Psoas muscle (tissue), 8 donors: ENCODE results near the gene CBX6. TPM values are rescaled to one million over a fixed set of nuclear protein-coding genes. Genes with fewer than 3 reads are reported as not detected.

Source experiments
- ATAC-seq, 4 donors: fragments of 200-7000 bp; cut with Tn5 transposase; one replicate each; pipeline ENCODE4 v1.9.1; 2020; ENCODE audit warnings: moderate library complexity in 3 of 4, mild to moderate bottlenecking in 2 of 4
- DNase-seq, 2 donors: peaks; one replicate each; pipeline ENCODE4 v3.0.0-alpha.2; 2020
- H3K27ac ChIP-seq: fragments of 200-600 bp; one replicate; pipeline ENCODE4 v1.8.0; 2022
- H3K27me3 ChIP-seq, 3 donors: fragments of 200-600 bp in 1 of 3; one replicate each; pipeline versions ENCODE4 v1.6.1 to v1.8.0; 2013 to 2022; ENCODE audit warnings: low read length in 2 of 3, mild to moderate bottlenecking in 2 of 3, moderate library complexity in 1 of 3; ENCODE audit not compliant: insufficient read depth in 3 of 3
- H3K36me3 ChIP-seq, 2 donors: fragments of 200-600 bp in 1 of 2; one replicate each; pipeline versions ENCODE4 v1.6.1 to v1.8.0; 2013 to 2022; ENCODE audit warnings: low read depth in 1 of 2, mild to moderate bottlenecking in 1 of 2, moderate library complexity in 1 of 2; ENCODE audit not compliant: insufficient read depth in 1 of 2
- H3K4me1 ChIP-seq: fragments of 200-600 bp; one replicate; pipeline ENCODE4 v1.8.0; 2022
- H3K4me3 ChIP-seq: fragments of 200-600 bp; one replicate; pipeline ENCODE4 v1.8.0; 2022; ENCODE audit warnings: mild to moderate bottlenecking
- H3K9me3 ChIP-seq: fragments of 200-600 bp; one replicate; pipeline ENCODE4 v1.8.0; 2022
- whole genome bisulfite sequencing, 3 donors: extraction: QIAGEN DNeasy Blood & Tissue Kit; methylation state at CpG; one replicate each; pipeline versions ENCODE4 v1.1.6 to v1.1.7; 2013; 5-methylcytosine and 5-hydroxymethylcytosine counted together
- intact Hi-C, 2 donors: fragments of 100-400 bp; cut with DNase I; formaldehyde crosslinking; loops; one replicate each; pipeline versions ENCODE4 v1.11.0 to v1.14.2; 2022
- polyA plus RNA-seq, 3 donors: library from polyadenylated mRNA; stranded (reverse); fragments of 200-250 nt; gene quantifications; one replicate each; pipeline ENCODE4 v1.2.3, GENCODE V29; 2013
- total RNA-seq, 4 donors: library from RNA; stranded (reverse); fragmentation: NEBNext Ultra II Directional in 2 of 4; extraction: Animal tissue kit (Norgen Biotek cat#: 25700) in 2 of 4; gene quantifications; one replicate each; pipeline versions ENCODE4 v1.2.1 to v1.2.4, GENCODE V29; 2021 to 2023
- TF ChIP-seq, protein P1 (sequence below): fragments of 200-600 bp; IDR thresholded peaks from one replicate; pipeline ENCODE4 v1.8.0; 2022; ENCODE audit warnings: antibody characterized with exemption
- donor health status: healthy with polysubstance abuse.
- donor health status: DM: no; HTN: no; CAD: no; lungs with moderate emphysema.
- donor health status: Bipolar disorder and iron deficiency.
- donor health status: healthy.
- donor health status: DM: yes; HTN: yes; CAD: no.
- donor health status: DM: no; HTN: no; CAD: no.
- donor health status: DM: no; HTN: no; CAD: no.
- donor health status: DM: yes; HTN: yes; CAD: no.

CBX6 gene
- total and polyA plus RNA-seq, 7 donors, result 5.2 to 21.0 (median 17.1) TPM

- Histone ChIP-seq H3K27me3 (peaks cover 0 to 38% (median 9%) of the 10 kb centered on the region in 3 donors), H3K36me3 (no peaks in the 10 kb centered on the region), H3K4me1 (no peaks in the 10 kb centered on the region), H3K27ac (no peak overlapping the region), H3K4me3 (no peak overlapping the region), H3K9me3 (no peaks in the 10 kb centered on the region)
- ATAC-seq (no peak), DNase-seq (no peak)
- TF ChIP-seq, protein P1, sequence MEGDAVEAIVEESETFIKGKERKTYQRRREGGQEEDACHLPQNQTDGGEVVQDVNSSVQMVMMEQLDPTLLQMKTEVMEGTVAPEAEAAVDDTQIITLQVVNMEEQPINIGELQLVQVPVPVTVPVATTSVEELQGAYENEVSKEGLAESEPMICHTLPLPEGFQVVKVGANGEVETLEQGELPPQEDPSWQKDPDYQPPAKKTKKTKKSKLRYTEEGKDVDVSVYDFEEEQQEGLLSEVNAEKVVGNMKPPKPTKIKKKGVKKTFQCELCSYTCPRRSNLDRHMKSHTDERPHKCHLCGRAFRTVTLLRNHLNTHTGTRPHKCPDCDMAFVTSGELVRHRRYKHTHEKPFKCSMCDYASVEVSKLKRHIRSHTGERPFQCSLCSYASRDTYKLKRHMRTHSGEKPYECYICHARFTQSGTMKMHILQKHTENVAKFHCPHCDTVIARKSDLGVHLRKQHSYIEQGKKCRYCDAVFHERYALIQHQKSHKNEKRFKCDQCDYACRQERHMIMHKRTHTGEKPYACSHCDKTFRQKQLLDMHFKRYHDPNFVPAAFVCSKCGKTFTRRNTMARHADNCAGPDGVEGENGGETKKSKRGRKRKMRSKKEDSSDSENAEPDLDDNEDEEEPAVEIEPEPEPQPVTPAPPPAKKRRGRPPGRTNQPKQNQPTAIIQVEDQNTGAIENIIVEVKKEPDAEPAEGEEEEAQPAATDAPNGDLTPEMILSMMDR, result no peak
- 38 to 59% (median 42%) methylated on average over 6 of the region's 6 CpGs for WGBS, 3 donors
- intact Hi-C loops, result loop anchor here in 1 of 2 donors (10.0 kb wide), 1 partner anchor 85 kb away; no protein-coding TSS in a partner anchor
Observed at GRCh38 chr22:38849811-38850210, 22.2 kb downstream of the CBX6 start.

DNA sequence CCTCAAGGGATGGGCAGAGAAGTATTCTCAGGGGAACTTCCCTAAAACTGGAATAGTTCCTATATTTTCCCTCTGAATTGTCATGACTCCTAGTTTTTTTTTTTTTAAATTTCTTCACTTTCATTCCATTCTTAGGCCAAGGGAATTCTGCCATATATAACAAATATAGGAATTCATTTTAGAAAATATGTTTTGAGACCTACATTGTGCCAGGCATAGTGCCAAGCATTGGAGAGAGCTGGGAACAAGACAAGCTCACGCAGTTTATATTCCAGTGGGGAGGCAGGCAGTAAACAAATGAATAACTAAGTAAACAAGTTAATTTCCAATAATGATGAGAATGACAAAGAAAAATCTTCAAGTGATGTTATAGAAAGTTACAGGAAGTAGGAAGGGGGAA is 25.6 kb downstream of the CBX6 start:
- TF ChIP-seq, protein P1, result no peak
- H3K27me3 ChIP-seq, result peaks cover 0 to 61% (median 22%) of the 10 kb centered on the region in 3 donors
- peaks cover 3% of the 10 kb centered on the region for H3K4me1 ChIP-seq
- H3K36me3 ChIP-seq, result no peaks in the 10 kb centered on the region
- 85 to 95% (median 93%) methylated on average over 1 of the region's 1 CpG for WGBS, 3 donors
- DNase-seq (no peak), ATAC-seq (no peak)
- no peak overlapping the region for H3K4me3 ChIP-seq
- intact Hi-C loops, result loop anchor here in 1 of 2 donors (10.0 kb wide), 1 partner anchor 82 kb away; no protein-coding TSS in a partner anchor
- no peaks in the 10 kb centered on the region for H3K9me3 ChIP-seq
- no peak overlapping the region for H3K27ac ChIP-seq

- WGBS, 3 donors, result 45 to 56% (median 46%) methylated on average over 17 of the region's 17 CpGs
- Histone ChIP-seq H3K27ac (no peak overlapping the region), H3K4me3 (no peak overlapping the region), H3K36me3 (no peaks in the 10 kb centered on the region), H3K9me3 (no peaks in the 10 kb centered on the region), H3K27me3 (peaks cover 0 to 64% (median 20%) of the 10 kb centered on the region in 3 donors), H3K4me1 (peaks cover 3% of the 10 kb centered on the region)
- TF ChIP-seq, protein P1, result no peak
- DNase-seq, result no peak
- ATAC-seq, result no peak
- intact Hi-C loops, result loop anchor here in 1 of 2 donors (10.0 kb wide), 1 partner anchor 80 kb away; no protein-coding TSS in a partner anchor
Observed at GRCh38 chr22:38845004-38845740, 26.8 kb downstream of the CBX6 start.

DNA sequence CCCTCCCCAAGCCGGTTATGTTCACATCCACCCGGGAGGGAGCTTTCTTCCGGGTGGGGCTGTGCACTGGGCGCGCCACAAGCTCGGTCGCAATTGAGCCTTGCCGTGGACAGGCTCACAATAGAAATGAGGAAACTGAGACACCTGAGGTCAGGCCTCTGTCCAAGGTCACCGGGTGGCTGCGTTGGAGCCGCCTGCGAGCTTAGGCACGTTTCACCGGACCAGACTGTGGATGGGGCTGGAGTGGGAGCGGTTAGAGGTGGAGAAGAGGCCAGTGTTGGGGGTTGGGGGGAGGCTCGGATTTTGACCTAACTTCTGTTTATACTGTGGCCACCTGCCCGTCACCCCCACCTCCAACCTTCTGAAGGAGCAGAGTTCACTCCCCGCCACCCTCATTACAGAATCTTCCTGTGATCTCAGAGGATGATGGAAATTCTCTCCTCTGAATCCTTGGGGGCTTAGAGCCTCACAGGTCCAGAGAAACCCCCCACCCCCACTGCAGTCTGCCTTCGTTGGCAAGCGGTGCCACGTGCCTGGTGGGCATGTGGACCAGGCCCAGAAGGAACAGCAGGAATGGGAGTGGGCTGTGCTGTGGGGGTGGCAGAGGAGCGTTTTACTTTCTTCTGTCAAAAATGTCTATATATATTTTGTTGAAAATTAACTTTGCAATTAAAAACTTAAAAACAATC is 27.6 kb downstream of the CBX6 start:
- peaks cover 3% of the 10 kb centered on the region for H3K4me1 ChIP-seq
- WGBS, 3 donors, result 17 to 22% (median 19%) methylated on average over 21 to 22 of the region's 22 CpGs
- peak overlapping the region; percentile 43 for H3K4me3 ChIP-seq
- no peak overlapping the region for H3K27ac ChIP-seq
- ATAC-seq (peak in 3 of 4 donors; percentile 7 to 14 (median 10)), DNase-seq (no peak)
- intact Hi-C loops, result loop anchor here (5.0 to 10.0 kb wide), 2 partner anchors 72 to 80 kb away; no protein-coding TSS in a partner anchor
- H3K36me3 ChIP-seq, result no peaks in the 10 kb centered on the region
- TF ChIP-seq, protein P1, result no peak
- peaks cover 0 to 65% (median 17%) of the 10 kb centered on the region in 3 donors for H3K27me3 ChIP-seq
- no peaks in the 10 kb centered on the region for H3K9me3 ChIP-seq
